Suprapubic skin (tissue), 4 donors: Measurements from ENCODE around the gene SCO2. TPM values are rescaled to one million over a fixed set of nuclear protein-coding genes. Genes with fewer than 3 reads are reported as not detected.
"Not testable (repeated sequence)": the region's sequence is repeated elsewhere in the genome, so short reads cannot be mapped to it uniquely, and the experiment has no call there.

Source experiments
- DNase-seq, 2 donors: peaks; one replicate each; pipeline ENCODE4 v3.0.0-alpha.2; 2019; ENCODE audit warnings: low spot score in 2 of 2
- H3K27ac ChIP-seq: fragments of 200-600 bp; sonication (generic); one replicate; pipeline ENCODE4 v1.5.1; 2019
- H3K27me3 ChIP-seq: fragments of 200-600 bp; sonication (generic); one replicate; pipeline ENCODE4 v1.5.1; 2019
- H3K36me3 ChIP-seq: fragments of 200-600 bp; sonication (generic); one replicate; pipeline ENCODE4 v1.5.1; 2019
- H3K4me1 ChIP-seq: fragments of 200-600 bp; sonication (generic); one replicate; pipeline ENCODE4 v1.5.1; 2019
- H3K4me3 ChIP-seq: fragments of 200-600 bp; sonication (generic); one replicate; pipeline ENCODE4 v1.5.1; 2019; ENCODE audit warnings: mild to moderate bottlenecking
- H3K9me3 ChIP-seq: fragments of 200-600 bp; sonication (generic); one replicate; pipeline ENCODE4 v1.5.1; 2019
- EP300 ChIP-seq: sonication (generic); formaldehyde crosslinking; IDR thresholded peaks from one replicate; pipeline ENCODE4 v1.6.1; 2017; ENCODE audit warnings: antibody characterized with exemption
- POLR2A ChIP-seq, 2 donors: fragments of 450-650 bp; IDR thresholded peaks; one replicate each; pipeline ENCODE4 v1.6.1; 2017; ENCODE audit warnings: antibody characterized with exemption in 2 of 2, mild to moderate bottlenecking in 2 of 2, moderate library complexity in 2 of 2
- POLR2AphosphoS5 ChIP-seq, 3 donors: sonication (generic); formaldehyde crosslinking; IDR thresholded peaks; one replicate each; pipeline ENCODE4 v1.6.1; 2017; ENCODE audit warnings: antibody characterized with exemption in 3 of 3
- WGBS: methylation state at CpG from one replicate; pipeline ENCODE4 v1.1.5; 2018; 5-methylcytosine and 5-hydroxymethylcytosine counted together
- total RNA-seq, 4 donors: library from RNA; depleted of rRNA; stranded (reverse); fragments of >200 nt; gene quantifications; one replicate each; pipeline ENCODE4 v1.1.0, GENCODE V29; 2016
- TF ChIP-seq, protein P1 (sequence below), 2 donors: fragments of 200-600 bp in 1 of 2; fragments of 450-650 bp in 1 of 2; sonication (generic) in 1 of 2; IDR thresholded peaks; one replicate each; pipeline ENCODE4 v1.5.1; 2016 to 2019; ENCODE audit warnings: antibody characterized with exemption in 2 of 2, mild to moderate bottlenecking in 1 of 2, moderate library complexity in 1 of 2

SCO2 gene
- total RNA-seq, 4 donors from 2014 or later: 1.7 to 7.9 (median 4.7) TPM; not detected in 1

DNA sequence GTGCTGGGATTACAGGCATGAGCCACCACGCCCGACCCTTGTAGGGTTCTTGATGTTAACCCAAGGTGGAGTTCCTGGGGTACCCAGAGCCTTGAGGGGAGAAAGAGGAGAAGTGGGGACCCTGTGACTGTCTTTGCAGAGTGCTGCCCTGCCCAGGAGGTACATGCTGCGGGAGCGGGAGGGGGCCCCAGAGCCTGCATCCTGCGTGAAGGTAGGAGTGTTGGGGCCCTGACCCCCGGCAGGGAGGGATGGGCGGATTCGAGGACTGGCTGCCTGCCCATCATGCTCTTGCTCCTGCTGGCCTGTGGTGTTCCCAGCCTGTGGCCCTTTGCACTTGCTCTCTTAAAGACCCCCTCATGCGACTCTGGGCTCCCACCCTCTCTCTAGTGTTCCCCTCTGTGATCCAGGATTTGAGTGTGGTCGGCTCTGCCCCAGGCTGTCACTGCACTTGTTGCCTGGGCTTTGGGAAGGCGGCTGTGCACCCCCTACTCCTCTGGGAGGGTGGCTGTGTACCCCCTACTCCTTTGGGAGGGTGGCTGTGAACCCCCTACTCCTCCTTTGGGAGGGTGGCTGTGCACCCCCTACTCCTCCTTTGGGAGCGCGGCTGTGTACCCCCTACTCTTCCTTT lies 4.5 kb downstream of the SCO2 start:
- no peaks in the 10 kb centered on the region for H3K27me3 ChIP-seq
- no peak for TF ChIP-seq POLR2A (IDR thresholded peaks at IDR 0.05)
- TF ChIP-seq, protein P1, sequence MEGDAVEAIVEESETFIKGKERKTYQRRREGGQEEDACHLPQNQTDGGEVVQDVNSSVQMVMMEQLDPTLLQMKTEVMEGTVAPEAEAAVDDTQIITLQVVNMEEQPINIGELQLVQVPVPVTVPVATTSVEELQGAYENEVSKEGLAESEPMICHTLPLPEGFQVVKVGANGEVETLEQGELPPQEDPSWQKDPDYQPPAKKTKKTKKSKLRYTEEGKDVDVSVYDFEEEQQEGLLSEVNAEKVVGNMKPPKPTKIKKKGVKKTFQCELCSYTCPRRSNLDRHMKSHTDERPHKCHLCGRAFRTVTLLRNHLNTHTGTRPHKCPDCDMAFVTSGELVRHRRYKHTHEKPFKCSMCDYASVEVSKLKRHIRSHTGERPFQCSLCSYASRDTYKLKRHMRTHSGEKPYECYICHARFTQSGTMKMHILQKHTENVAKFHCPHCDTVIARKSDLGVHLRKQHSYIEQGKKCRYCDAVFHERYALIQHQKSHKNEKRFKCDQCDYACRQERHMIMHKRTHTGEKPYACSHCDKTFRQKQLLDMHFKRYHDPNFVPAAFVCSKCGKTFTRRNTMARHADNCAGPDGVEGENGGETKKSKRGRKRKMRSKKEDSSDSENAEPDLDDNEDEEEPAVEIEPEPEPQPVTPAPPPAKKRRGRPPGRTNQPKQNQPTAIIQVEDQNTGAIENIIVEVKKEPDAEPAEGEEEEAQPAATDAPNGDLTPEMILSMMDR (IDR thresholded peaks at IDR 0.05): no peak
- no peak for TF ChIP-seq POLR2AphosphoS5 (IDR thresholded peaks at IDR 0.05)
- TF ChIP-seq EP300: no peak
- WGBS: 95% methylated on average over 9 of the region's 13 CpGs
- H3K27ac ChIP-seq: no peak overlapping the region
- H3K9me3 ChIP-seq: no peaks in the 10 kb centered on the region
- peaks cover 79% of the 10 kb centered on the region for H3K36me3 ChIP-seq
- peaks cover 30% of the 10 kb centered on the region for H3K4me1 ChIP-seq
- no peak overlapping the region for H3K4me3 ChIP-seq
- DNase-seq: no peak

DNA sequence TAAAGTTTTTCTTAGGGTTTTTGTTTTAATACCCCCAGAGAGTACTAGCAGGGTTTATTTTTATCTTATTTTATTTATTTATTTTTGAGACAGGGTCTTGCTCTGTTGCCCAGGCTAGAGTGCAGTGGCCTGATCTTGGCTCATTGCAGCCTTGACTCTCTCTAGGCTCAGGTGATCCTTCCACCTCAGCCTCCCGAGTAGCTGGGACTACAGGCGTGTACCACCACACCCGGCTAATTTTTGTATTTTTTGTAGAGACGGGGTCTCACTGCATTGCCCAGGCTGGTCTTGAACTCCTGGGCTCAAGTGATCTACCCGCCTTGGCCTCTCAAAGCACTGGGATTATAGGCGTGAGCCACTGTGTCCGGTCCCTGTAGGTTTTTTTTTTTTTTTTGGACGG lies 5.2 kb downstream of the SCO2 start:
- not testable (repeated sequence) for H3K9me3 ChIP-seq, H3K27ac ChIP-seq, H3K27me3 ChIP-seq, H3K4me3 ChIP-seq, DNase-seq
- 97% methylated on average over 8 of the region's 8 CpGs for WGBS
- Histone ChIP-seq H3K4me1 (peaks cover 28% of the 10 kb centered on the region), H3K36me3 (peaks cover 79% of the 10 kb centered on the region)

- Histone ChIP-seq H3K27ac (no peak overlapping the region), H3K4me1 (peaks cover 18% of the 10 kb centered on the region), H3K4me3 (no peak overlapping the region), H3K9me3 (no peaks in the 10 kb centered on the region), H3K27me3 (no peaks in the 10 kb centered on the region), H3K36me3 (peaks cover 83% of the 10 kb centered on the region)
- WGBS: 100% methylated on average over 4 of the region's 8 CpGs
- TF ChIP-seq, protein P1 (IDR thresholded peaks at IDR 0.05): no peak
- TF ChIP-seq POLR2A (IDR thresholded peaks at IDR 0.05) (no peak), POLR2AphosphoS5 (IDR thresholded peaks at IDR 0.05) (no peak), EP300 (no peak)
- DNase-seq: no peak
Observed at GRCh38 chr22:50519151-50519550, 6.2 kb downstream of the SCO2 start.

DNA sequence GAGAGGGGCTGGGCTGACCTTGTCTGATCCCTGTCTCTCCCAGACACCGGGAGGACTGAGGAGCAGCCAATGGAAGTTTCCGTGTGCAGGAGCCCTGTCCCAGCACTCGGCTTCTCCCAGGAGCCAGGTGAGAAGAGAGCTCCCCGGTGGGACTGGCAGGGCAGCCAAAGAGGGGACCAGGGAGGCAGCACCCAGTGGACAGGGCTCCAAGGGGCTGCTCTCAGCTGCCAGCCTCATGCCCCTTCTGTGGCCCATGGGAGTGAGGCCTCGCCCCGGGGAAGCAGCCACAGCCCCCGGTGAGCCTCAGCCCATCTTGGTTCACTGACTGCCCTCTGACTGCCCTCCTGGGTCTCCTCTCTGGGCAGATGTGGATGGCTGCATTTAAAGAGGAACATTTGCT lies 6.8 kb downstream of the SCO2 start:
- Histone ChIP-seq H3K9me3 (no peaks in the 10 kb centered on the region), H3K36me3 (peaks cover 78% of the 10 kb centered on the region), H3K4me1 (peaks cover 12% of the 10 kb centered on the region), H3K4me3 (no peak overlapping the region), H3K27ac (no peak overlapping the region), H3K27me3 (no peaks in the 10 kb centered on the region)
- 92% methylated on average over 5 of the region's 7 CpGs for WGBS
- TF ChIP-seq, protein P1 (IDR thresholded peaks at IDR 0.05): no peak
- no peak for TF ChIP-seq EP300
- no peak for TF ChIP-seq POLR2A (IDR thresholded peaks at IDR 0.05)
- no peak for TF ChIP-seq POLR2AphosphoS5 (IDR thresholded peaks at IDR 0.05)
- no peak for DNase-seq

DNA sequence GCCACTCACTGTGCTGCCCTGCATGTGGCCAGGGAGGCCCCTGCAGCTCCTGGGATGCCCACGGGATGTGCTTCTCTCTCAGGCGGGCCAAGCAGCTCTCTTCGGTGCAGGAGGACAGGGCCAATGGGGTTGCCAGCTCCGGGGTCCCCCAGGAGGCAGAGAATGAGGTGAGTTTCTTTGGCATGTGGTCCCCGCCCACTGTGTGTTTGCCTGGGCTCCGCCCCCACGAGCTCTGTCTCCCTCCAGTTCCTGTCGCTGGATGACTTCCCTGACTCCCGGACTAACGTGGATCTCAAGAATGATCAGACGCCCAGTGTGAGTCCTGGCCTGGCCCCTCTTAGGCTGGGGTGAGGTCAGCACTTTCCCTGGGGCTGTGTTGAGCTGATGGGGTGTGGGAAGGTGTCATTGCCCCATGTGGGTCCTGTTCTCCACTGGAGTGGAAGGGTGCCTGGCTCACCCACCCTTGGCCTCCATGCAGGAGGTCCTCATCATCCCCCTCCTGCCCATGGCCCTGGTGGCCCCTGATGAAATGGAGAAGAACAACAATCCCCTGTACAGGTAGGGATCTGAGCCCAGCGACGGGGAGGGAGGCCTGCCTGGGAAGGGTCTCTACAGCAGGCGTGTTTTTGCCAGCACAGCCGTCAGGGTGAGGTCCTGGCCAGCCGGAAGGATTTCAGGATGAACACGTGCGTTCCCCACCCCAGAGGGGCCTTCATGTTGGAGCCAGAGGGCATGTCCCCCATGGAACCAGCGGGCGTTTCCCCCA lies 7.7 kb downstream of the SCO2 start:
- no peak for DNase-seq
- 87% methylated on average over 13 of the region's 20 CpGs for WGBS
- Histone ChIP-seq H3K9me3 (no peaks in the 10 kb centered on the region), H3K36me3 (peaks cover 68% of the 10 kb centered on the region), H3K27ac (no peak overlapping the region), H3K27me3 (no peaks in the 10 kb centered on the region), H3K4me1 (peaks cover 9% of the 10 kb centered on the region), H3K4me3 (no peak overlapping the region)
- TF ChIP-seq POLR2AphosphoS5 (IDR thresholded peaks at IDR 0.05) (no peak), POLR2A (IDR thresholded peaks at IDR 0.05) (no peak), EP300 (no peak)
- TF ChIP-seq, protein P1 (IDR thresholded peaks at IDR 0.05): no peak
